Astrocyte (in vitro differentiated cells and primary cell): Measurements from ENCODE around the gene COL23A1. TPM values are rescaled to one million over a fixed set of nuclear protein-coding genes. Genes with fewer than 3 reads are reported as not detected.

Source experiments
- DNase-seq: peaks from one replicate; pipeline ENCODE4 v3.0.0-alpha.2; 2010; ENCODE audit warnings: low read depth
- FAIRE-seq: peaks from 2 replicates; lab custom pipeline; 2011; peaks lifted over from hg19 to GRCh38; lab: Jason Lieb, UNC
- H2AFZ ChIP-seq: 2 replicates; pipeline ENCODE4 v1.6.0; 2012; ENCODE audit warnings: low read depth, low read length, inconsistent platforms
- H3K27ac ChIP-seq: 2 replicates; pipeline ENCODE4 v1.5.1; 2011; ENCODE audit warnings: low read depth, low read length, inconsistent platforms
- H3K27me3 ChIP-seq: 2 replicates; pipeline ENCODE4 v1.6.0; 2011; ENCODE audit warnings: low read length, inconsistent platforms; ENCODE audit not compliant: insufficient read depth
- H3K36me3 ChIP-seq: 2 replicates; pipeline ENCODE4 v1.5.1; 2011; ENCODE audit warnings: low read length, inconsistent platforms; ENCODE audit not compliant: insufficient read depth
- H3K4me1 ChIP-seq: 2 replicates; pipeline ENCODE4 v1.5.1; 2011; ENCODE audit warnings: low read length, inconsistent platforms; ENCODE audit not compliant: insufficient read depth
- H3K4me2 ChIP-seq: 2 replicates; pipeline ENCODE4 v1.6.0; 2012; ENCODE audit warnings: low read length, inconsistent platforms
- H3K4me3 ChIP-seq: 2 replicates; pipeline ENCODE4 v1.5.1; 2011; ENCODE audit warnings: low read depth, mild to moderate bottlenecking, low read length, inconsistent platforms; ENCODE audit not compliant: insufficient read depth
- H3K79me2 ChIP-seq: 2 replicates; pipeline ENCODE4 v1.6.0; 2012; ENCODE audit warnings: mild to moderate bottlenecking, low read length, inconsistent platforms; ENCODE audit not compliant: insufficient read depth
- H3K9ac ChIP-seq: 2 replicates; pipeline ENCODE4 v1.6.0; 2012; ENCODE audit warnings: mild to moderate bottlenecking, low read length, inconsistent platforms
- H3K9me3 ChIP-seq: 2 replicates; pipeline ENCODE4 v1.5.1; 2012; ENCODE audit warnings: low read depth, mild to moderate bottlenecking, low read length, inconsistent platforms; ENCODE audit not compliant: insufficient read depth
- H4K20me1 ChIP-seq: 2 replicates; pipeline ENCODE4 v1.6.0; 2012; ENCODE audit warnings: low read length, inconsistent platforms; ENCODE audit not compliant: insufficient read depth
- H3K27ac Mint-ChIP-seq: one replicate; pipeline ENCODE4 v1.8.0; 2021; ENCODE audit warnings: mild to moderate bottlenecking, mixed read lengths; ENCODE audit not compliant: unreplicated experiment
- H3K27me3 Mint-ChIP-seq: one replicate; pipeline ENCODE4 v1.8.0; 2021; ENCODE audit warnings: low read depth, mixed read lengths; ENCODE audit not compliant: unreplicated experiment
- H3K36me3 Mint-ChIP-seq: one replicate; pipeline ENCODE4 v1.8.0; 2021; ENCODE audit warnings: low read depth, mixed read lengths; ENCODE audit not compliant: unreplicated experiment
- H3K4me1 Mint-ChIP-seq: one replicate; pipeline ENCODE4 v1.8.0; 2021; ENCODE audit warnings: low read depth, mixed read lengths; ENCODE audit not compliant: unreplicated experiment
- H3K4me3 Mint-ChIP-seq: one replicate; pipeline ENCODE4 v1.8.0; 2021; ENCODE audit warnings: mild to moderate bottlenecking, moderate library complexity, mixed read lengths; ENCODE audit not compliant: unreplicated experiment
- H3K9me3 Mint-ChIP-seq: one replicate; pipeline ENCODE4 v1.8.0; 2021; ENCODE audit warnings: mild to moderate bottlenecking, mixed read lengths; ENCODE audit not compliant: unreplicated experiment
- EZH2 ChIP-seq: IDR thresholded peaks from 2 replicates; pipeline ENCODE4 v1.6.1; 2012; ENCODE audit warnings: mild to moderate bottlenecking, low read length, inconsistent platforms; ENCODE audit not compliant: insufficient read depth
- total RNA-seq: library from RNA; stranded (reverse); gene quantifications from 2 replicates; pipeline ENCODE4 v1.2.1, GENCODE V29; 2021
- TF ChIP-seq, protein P1 (sequence below): IDR thresholded peaks from 2 replicates; pipeline ENCODE4 v1.5.1; 2011; ENCODE audit warnings: low read depth, mild to moderate bottlenecking, inconsistent platforms, low read length, moderate library complexity; ENCODE audit not compliant: insufficient read depth

The COL23A1 gene
- total RNA-seq, 1 donor from 2014 or later, result 0.16 TPM

DNA sequence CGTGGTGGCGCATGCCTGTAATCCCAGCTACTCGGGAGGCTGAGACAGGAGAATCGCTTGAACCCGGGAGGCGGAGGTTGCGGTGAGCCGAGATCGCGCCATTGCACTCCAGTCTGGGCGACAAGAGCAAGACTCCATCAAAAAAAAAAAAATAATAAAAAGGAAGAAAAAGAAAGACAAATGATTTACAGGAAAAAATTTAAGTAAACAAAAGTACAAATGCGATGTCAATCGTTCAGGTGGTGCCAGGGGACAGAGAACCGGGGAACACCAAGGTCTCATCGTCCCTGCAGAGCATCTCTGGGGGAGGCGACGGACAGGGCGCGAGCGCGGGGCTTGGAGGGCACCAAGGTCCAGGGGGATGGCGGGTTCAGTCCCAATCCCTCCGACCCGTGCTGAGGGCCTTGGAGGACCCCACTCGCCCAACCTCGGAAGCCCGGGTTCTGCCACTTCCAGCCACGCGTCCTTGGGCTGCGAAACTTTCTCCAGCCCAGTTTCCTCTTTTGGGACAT, 386.5 kb downstream of the COL23A1 start:
- Histone ChIP-seq H3K79me2 (peaks cover 48% of the 10 kb centered on the region), H3K4me2 (peak overlapping the region; percentile 98), H4K20me1 (peaks cover 36% of the 10 kb centered on the region), H3K27ac (peak overlapping the region; percentile 60), H3K4me1 (peaks cover 28% of the 10 kb centered on the region), H3K36me3 (peaks cover 30% of the 10 kb centered on the region), H2AFZ (peak overlapping the region; percentile 90), H3K4me3 (peak overlapping the region; percentile 100), H3K9me3 (no peaks in the 10 kb centered on the region), H3K9ac (peak overlapping the region; percentile 90), H3K27me3 (no peaks in the 10 kb centered on the region)
- peak overlapping the region; percentile 94 for H3K4me3 Mint-ChIP-seq
- no peak overlapping the region for H3K27ac Mint-ChIP-seq
- FAIRE-seq (no peak), DNase-seq (no peak)
- peaks cover 27% of the 10 kb centered on the region for H3K4me1 Mint-ChIP-seq
- peaks cover under 1% of the 10 kb centered on the region for H3K27me3 Mint-ChIP-seq
- H3K9me3 Mint-ChIP-seq, result no peaks in the 10 kb centered on the region
- no peak for TF ChIP-seq EZH2
- TF ChIP-seq, protein P1, sequence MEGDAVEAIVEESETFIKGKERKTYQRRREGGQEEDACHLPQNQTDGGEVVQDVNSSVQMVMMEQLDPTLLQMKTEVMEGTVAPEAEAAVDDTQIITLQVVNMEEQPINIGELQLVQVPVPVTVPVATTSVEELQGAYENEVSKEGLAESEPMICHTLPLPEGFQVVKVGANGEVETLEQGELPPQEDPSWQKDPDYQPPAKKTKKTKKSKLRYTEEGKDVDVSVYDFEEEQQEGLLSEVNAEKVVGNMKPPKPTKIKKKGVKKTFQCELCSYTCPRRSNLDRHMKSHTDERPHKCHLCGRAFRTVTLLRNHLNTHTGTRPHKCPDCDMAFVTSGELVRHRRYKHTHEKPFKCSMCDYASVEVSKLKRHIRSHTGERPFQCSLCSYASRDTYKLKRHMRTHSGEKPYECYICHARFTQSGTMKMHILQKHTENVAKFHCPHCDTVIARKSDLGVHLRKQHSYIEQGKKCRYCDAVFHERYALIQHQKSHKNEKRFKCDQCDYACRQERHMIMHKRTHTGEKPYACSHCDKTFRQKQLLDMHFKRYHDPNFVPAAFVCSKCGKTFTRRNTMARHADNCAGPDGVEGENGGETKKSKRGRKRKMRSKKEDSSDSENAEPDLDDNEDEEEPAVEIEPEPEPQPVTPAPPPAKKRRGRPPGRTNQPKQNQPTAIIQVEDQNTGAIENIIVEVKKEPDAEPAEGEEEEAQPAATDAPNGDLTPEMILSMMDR, result no peak
- peaks cover 12% of the 10 kb centered on the region for H3K36me3 Mint-ChIP-seq

DNA sequence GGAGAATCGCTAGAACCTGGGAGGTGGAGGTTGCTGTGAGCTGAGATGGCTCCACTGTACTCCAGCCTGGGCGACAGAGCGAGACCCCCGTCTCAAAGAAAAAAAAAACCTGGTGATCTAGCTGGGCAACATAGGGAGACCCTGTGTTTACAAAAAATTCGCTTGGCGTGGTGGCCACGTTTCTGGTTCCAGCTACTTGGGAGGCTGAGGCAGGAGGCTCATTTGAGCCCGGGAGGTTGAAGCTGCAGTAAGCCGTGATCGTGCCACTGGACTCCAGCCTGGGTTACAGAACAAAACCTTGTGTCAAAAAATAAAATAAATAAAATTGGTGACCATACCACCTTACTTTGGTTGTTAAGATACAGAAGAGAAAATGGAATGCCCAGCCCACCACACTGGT, 387.7 kb downstream of the COL23A1 start:
- Histone ChIP-seq H3K79me2 (peaks cover 36% of the 10 kb centered on the region), H4K20me1 (peaks cover 24% of the 10 kb centered on the region), H3K4me2 (no peak overlapping the region), H3K4me3 (no peak overlapping the region), H2AFZ (no peak overlapping the region), H3K27me3 (no peaks in the 10 kb centered on the region), H3K4me1 (peaks cover 24% of the 10 kb centered on the region), H3K36me3 (peaks cover 19% of the 10 kb centered on the region), H3K9me3 (no peaks in the 10 kb centered on the region), H3K27ac (no peak overlapping the region), H3K9ac (no peak overlapping the region)
- FAIRE-seq (no peak), DNase-seq (no peak)
- peaks cover 7% of the 10 kb centered on the region for H3K27me3 Mint-ChIP-seq
- H3K27ac Mint-ChIP-seq, result no peak overlapping the region
- no peak for TF ChIP-seq EZH2
- TF ChIP-seq, protein P1, result no peak
- H3K36me3 Mint-ChIP-seq, result peaks cover 5% of the 10 kb centered on the region
- peaks cover 22% of the 10 kb centered on the region for H3K4me1 Mint-ChIP-seq
- no peaks in the 10 kb centered on the region for H3K9me3 Mint-ChIP-seq
- H3K4me3 Mint-ChIP-seq, result peak overlapping the region; percentile 40

DNA sequence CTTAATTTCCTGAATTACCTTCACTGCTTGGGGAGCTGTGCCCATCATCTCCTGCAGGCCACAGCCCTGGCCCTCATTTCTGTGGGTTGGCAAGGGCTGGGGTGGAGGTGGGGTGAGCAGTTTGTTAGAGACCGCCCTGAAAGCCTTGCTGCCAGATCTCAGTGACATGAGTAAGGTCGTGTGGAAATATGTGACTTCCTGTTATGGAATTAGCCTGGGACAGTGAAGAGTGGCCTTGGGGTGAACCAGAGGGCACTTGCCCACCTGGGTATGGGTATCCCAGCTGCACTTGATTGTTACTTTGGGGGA, 388.3 kb downstream of the COL23A1 start:
- H3K4me1 ChIP-seq, result peaks cover 18% of the 10 kb centered on the region
- Mint-ChIP-seq H3K27ac (no peak overlapping the region), H3K4me1 (peaks cover 18% of the 10 kb centered on the region), H3K36me3 (peaks cover 3% of the 10 kb centered on the region), H3K9me3 (no peaks in the 10 kb centered on the region), H3K27me3 (peaks cover 7% of the 10 kb centered on the region), H3K4me3 (peak overlapping the region; percentile 60)
- TF ChIP-seq, protein P1, result no peak
- no peak for TF ChIP-seq EZH2
- H3K27ac ChIP-seq, result no peak overlapping the region
- H3K27me3 ChIP-seq, result no peaks in the 10 kb centered on the region
- H3K4me2 ChIP-seq, result peak overlapping the region; percentile 54
- peaks cover 13% of the 10 kb centered on the region for H3K36me3 ChIP-seq
- peaks cover 30% of the 10 kb centered on the region for H3K79me2 ChIP-seq
- H4K20me1 ChIP-seq, result peaks cover 17% of the 10 kb centered on the region
- FAIRE-seq (no peak), DNase-seq (no peak)
- H3K9me3 ChIP-seq, result no peaks in the 10 kb centered on the region
- no peak overlapping the region for H3K4me3 ChIP-seq
- H2AFZ ChIP-seq, result no peak overlapping the region
- no peak overlapping the region for H3K9ac ChIP-seq
